HuH-7.5 (cell line): Measurements from ENCODE around the gene TAF1A.
"Not testable (repeated sequence)": the region's sequence is repeated elsewhere in the genome, so short reads cannot be mapped to it uniquely, and the experiment has no call there.

Source experiments
- DNase-seq: peaks from one replicate; pipeline ENCODE4 v3.0.0; 2011; ENCODE audit warnings: low spot score

The TAF1A gene

DNA sequence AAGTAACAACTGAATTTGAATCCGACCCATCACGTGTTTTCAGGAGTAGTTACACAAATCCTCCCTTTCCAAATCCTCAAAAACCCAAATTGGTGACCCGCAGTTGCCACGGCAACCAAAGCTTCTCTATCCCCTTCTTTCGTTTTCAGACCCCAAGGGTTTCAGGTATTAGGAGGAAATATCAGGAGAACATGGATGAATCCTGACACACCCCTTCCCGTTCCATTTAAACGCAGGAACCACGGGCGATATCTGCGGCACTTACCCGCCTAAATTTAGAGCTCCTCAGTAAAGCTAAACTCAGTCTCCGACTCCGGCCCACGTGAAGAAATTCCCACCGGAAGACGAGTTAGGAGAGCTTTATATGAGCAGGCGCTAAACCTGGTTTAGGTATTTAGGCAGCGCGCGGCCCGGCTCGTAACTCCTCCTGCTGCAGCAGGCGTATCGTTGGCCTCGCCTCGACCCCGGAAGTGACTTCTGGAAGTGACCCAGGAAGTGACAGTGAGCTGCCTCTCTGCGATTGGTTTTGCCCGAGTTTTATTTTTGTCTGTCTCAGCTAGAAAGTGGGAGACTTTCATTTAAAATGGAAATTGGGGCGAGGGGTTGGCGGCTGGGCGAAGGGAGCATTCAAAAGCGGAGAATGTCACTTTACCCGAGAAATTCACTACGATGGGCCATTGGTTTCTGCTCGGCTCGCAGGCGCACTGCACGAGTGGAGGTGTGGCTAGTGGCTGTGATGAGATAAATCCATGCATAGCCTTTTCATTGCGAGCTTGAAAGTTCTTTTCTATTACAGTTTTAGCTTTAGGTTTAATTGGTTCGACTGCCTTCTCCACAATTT lies at the start of gene TAF1A:
TAF1A (minus strand) TSS at position 472 of the 841 bp plus-strand sequence.
- DNase-seq = peak; percentile 60

DNA sequence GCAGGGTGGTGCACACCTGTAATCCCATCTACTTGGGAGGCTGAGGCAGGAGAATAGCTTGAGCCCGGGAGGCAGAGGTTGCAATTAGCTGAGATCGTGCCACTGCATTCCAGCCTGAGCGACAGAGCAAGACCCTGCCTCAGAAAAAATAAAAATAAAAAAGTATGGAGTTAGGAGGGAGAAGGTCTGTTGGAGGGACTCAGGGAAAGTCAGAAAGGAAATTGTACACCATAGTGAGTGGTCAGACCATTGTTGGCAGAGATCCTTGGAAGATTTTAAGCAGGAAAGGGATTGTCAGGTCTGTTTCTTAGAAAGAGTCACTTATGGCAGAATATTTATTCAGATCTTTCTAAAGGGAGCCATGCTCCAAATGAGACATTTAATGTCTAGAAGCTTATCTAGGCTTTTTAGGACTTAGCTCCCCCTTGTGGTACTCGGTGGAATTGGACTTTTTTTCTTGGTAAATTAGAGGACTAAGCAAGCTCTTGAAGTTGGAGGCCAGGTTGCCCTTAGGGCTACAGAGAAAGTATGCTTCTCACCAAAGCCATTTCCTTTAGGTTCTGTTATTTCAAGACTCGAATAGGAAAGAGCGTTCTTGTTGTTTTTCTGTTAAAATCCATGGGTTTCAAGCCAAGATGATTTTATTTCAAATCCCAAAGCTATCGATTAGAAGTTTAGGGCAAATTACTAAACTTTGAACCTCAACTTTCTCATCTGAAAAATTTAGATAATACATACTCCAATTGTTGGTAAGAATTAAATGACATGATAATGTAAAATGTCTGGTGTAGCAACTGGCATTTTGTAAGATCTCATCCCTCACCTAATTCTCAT lies 44.7 kb upstream of the TAF1A start:
- no peak for DNase-seq

DNA sequence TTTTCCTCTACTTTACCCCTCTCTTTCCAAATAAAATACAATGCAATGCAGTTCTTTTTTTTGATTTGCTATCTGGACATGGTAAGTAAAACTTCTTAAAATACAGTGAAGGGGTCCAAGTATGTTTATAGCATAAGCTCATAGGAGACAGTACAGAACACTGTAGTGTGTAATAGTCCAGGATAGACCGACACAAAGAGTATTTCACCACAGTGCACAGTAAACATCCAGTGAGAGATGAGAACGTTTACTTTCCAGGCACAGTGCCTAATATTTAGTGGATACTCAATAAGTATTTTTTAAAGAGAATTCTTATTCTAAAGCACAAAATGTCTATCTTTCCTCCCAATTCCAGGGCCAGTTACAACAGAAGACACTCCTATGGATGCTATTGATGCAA lies 43.0 kb upstream of the TAF1A start:
- no peak for DNase-seq

DNA sequence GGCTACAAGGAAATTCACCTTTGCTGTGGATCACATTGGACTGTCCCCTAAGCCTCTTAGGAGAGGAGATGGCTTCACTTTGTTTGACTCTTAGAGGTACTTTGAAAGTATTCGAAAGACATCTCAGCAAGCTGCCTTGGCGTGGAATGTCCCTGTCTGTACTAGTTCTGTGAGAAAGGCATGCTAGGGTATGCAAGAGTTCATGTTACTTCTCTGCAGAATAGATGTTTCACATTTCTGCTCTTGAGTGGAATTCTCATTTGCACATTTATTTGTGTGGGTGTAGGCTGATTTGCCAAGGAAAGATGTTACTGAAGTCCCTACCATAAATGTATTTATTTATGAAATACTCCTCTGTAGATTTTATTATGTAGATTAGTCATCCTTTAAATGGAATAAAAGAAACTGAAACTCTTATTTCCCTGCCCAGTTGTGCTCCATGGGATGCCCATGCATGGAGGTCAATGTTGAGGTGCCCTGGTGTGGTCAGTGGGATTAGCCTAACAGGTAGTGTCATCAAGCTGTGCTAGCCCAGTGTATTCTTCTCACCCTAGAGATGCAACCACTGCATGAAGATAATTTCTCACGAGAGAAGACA lies 42.0 kb upstream of the TAF1A start:
- DNase-seq = no peak

DNA sequence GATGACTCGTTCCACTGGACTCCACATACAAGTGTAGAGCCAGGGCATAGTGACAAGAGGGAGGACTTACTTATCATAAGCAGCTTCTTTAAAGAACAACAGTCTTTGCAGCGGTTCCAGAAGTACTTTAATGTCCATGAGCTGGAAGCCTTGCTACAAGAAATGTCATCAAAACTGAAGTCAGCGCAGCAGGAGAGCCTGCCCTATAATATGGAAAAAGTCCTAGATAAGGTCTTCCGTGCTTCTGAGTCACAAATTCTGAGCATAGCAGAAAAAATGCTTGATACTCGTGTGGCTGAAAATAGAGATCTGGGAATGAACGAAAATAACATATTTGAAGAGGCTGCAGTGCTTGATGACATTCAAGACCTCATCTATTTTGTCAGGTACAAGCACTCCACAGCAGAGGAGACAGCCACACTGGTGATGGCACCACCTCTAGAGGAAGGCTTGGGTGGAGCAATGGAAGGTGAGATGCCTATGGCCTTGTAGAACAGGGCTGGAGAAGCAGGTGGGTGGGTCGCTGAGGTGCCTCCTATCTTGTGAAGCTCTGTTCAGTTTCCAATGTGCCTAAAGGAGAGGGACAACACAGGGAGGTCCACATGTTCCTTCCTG lies 40.3 kb upstream of the TAF1A start:
- DNase-seq = no peak

DNA sequence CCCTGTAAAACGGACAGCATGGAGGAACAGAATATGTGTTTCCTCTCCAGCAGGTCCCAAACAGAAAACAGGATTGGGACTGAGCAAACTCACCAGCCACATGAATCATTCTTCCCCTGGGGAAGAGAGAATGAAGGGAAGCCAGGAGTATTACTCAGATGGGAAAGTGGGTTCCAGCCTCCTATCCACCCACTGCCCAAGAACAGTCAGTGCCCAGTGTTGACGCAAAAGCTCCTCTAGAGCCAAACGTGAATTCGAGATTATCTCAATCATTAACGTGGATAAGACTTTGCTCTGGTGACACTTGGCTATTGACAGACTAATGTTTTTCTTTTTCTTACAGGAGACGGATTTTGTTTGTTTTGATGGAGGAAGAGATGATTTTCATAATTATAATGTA lies 37.5 kb upstream of the TAF1A start:
- DNase-seq = no peak

DNA sequence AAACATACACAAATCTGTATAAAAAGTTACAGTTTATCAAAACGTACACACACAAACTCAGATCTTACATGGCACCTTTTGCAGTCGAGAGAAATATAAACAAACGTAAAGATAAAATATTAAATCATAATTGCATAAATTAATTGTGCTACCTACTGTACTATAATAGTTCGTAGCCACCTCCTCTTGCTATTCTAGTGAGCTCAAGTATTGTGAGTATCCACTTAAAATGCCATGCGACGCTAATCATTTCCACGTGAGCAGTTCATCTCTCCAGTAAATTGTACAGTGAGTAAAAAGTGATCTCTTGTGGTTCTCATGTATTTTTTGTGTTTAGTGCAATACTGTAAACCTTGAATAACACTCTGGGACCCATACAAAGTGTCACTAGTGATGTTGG lies 34.5 kb upstream of the TAF1A start:
- no peak for DNase-seq

DNA sequence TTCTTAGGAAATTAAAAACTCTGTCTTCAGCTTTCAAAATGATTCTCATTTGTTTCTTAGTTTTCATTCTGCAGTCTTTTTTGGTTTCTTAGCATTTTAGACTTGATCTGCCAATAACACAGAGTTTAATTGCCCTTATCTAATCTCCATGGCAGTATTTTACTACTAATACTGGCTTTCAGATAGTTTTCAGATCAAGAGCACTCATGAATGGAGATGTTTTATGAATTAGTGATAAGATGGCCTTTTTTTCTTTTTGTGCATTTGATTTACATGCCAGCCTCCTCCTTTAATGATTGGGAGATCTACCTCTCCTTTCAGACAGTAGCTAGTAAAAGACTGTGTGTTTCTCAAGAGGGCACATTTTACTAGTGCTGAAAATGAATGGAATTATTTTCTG lies 33.7 kb upstream of the TAF1A start:
- DNase-seq = no peak

DNA sequence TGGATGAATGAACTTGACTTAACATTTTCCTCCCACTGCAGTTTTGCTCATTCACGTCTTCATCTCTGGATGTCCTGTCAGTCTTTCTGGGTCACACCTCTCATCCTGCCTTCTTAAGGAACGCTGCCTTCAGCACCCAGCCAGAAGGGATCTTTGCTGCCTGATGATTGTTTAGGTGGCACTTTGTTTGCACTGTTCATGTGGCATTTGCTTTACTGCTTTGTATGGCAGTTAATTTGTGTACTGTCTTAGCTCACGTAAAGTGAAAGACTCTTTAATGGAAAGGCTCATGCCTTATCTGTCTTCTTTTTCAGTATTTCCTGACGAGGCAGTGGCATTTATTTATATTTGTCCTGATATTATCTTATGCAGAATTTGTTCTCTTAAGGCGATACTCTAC lies 33.0 kb upstream of the TAF1A start:
- DNase-seq = no peak

DNA sequence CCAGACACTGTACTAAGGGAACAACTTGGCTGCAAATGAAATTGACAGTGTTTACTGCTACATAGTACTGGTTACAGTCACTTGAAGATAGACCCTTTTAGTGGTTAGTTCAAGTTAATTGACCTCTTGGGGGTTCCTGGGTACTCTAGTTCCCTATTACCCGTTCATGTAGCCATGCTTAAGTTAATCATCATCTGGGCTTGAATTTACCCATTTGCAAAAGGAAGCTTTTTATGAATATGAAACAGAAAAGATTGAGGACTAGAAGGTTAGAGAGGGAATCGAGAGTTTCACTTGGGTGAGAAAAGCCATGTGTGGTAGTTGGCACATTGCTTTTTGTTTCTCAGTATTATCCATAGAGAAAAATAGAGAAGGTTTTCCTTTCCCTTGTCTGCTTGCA lies 30.8 kb upstream of the TAF1A start:
- no peak for DNase-seq

DNA sequence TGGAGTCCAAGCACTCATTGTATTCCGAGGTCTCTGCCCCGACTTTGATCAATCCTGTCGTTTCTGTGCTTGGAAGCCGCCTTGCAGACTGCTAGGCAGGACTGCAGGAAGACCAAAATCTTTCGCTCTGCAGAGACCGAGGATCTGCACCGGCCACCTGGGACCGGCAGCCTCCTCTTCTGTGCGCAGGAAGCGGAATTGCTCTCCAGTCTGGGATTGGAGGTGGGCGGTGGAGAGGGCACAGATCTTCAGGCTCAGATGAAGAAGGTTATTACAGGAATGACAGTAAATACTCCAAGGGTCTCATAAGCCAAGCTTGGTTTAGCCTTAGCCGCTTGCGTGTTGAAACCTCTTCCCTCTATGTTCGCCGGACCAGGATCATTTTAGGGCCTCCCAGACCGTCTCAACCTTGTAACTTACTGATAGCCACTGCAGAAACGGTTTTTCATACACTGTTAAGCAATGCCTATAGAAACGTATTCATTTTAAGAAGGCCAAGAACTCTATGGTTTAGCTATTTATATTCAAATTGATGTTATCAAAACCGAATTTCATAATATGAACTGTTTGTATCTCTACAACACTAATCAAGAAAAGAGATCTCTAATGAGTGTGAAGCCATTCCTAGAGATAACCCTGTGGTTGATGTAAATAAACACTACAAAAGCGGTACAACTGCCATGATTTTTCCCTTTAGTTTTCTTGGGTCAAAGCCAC lies 29.3 kb upstream of the TAF1A start:
- peak; percentile 35 for DNase-seq

DNA sequence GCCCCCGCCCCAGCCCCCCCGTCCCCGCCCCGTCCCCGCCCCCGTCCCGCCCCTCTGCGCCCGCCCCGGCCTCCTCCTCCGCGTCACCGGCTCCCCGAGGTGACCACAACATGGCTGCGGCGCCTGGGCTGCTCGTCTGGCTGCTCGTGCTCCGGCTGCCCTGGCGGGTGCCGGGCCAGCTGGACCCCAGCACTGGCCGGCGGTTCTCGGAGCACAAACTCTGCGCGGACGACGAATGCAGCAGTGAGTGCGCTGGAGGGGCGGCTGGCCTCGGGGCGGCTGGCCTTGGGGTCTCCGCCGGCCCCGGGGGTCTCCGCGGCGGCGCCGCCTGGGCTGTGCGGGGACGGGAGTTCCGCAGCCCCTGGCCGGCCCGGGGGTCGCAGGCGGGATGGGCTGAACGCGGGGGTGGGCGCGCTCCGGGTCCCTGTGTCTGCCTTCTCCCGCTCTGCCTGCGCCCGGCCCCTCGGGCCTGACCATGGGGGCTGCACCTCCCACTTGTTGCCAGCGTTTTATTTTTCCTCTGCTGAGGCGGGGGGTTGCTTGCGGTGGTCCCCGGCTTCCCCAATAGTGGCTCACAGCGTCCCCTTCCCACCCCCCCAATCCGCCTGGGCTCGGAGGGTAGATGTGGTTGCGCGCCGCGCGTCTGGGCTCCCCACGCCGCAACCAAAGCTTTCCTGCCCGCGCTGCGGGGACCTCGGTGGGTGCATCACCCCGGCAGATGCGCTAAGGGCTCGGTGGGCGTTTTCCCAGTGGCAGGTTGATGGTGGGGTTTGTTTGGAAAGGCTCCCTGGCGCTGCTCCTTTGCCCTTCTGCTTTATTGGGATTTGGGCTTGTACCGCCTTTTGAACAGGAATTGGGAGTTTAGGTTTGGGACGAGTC lies 28.5 kb upstream of the TAF1A start, which contains the start of gene MIA3:
MIA3 (plus strand) TSS at position 97 of the 879 bp plus-strand sequence; CDS start at position 111, 14 bp downstream.
- DNase-seq = peak; percentile 78

DNA sequence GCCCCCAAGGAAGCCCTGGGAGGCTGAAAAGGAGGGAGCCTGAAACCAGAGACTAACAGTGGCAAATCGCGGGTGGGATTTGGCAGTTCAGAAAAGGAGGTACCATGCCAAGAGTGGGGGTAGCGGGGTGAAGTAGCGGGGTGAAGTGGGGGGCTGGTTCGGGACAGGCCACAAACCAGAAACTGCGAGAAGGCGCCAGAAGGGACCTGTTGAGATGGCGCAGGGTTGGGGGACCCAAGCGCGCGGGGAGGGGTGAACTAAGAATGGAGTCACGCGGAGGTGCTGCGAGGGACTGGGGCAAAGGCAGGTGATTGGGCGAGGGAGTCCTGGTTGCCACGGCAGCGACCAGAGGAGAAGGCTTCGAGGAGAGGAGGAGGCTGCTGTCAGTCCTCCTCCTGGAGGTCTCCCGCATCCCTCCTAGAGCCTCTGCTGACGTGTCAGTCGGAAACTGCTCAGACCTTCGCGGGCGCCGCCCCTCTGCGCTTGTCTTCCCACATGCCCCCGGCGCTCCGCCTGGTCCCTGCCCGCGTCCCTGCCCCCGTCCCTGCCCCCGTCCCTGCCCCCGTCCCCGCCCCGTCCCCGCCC lies 27.7 kb upstream of the TAF1A start:
- DNase-seq = peak; percentile 69

DNA sequence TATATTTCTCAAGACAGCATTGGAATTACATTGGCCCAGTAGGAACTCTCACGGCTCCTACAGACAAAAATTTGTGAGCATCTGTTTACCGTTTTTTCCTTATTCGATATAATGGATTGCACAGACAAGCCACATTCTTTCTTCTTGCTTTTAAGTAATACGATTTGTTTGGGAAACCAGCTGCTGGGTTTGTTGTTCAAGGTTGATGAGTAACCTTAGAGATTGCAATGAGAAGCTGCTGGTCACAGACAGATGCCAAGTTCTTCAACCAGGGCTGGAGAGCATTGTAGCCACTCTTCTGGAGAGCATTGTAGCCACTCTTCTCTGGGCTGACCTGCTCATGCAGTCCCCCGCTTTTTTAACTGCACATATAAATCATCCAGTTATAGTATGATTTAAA lies 26.8 kb upstream of the TAF1A start:
- DNase-seq = peak; percentile 15

DNA sequence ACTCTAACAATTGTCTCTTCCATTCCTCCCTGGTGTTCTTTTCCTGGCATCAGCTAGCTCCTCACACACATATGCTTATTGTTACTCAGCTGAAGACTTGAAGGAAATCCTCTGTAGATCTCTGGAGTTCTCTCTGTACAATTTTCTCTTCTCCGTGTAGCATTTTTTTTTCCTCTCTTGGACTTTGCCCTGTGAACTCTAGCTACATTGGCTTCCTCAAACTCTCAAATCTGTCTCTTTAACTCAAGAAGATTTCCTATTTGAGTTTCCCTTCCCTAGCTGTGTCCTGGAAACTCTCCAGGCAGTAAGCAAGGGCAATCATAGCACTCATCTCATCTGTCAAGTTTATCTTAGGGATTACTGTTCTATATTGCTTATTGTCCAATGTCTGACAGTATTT lies 23.9 kb upstream of the TAF1A start:
- no peak for DNase-seq

DNA sequence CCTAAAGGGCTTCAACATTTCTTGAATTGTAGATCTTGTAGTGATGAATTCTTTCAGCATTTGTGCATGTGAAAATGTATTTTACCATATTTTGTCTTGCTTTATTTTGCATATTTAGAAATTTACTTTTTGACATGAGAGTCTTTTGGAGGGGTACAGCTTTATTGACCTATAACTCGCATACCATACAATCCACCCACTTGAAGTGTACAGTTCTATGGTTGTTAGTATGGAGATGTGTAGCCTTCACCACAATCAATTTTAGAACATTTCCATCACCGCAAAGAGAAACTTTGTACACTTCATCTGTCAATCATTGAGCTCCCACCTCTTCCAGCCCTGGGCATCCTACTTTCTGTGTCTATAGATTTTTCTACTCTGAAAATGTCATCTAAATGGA lies 21.0 kb upstream of the TAF1A start:
- DNase-seq = no peak

DNA sequence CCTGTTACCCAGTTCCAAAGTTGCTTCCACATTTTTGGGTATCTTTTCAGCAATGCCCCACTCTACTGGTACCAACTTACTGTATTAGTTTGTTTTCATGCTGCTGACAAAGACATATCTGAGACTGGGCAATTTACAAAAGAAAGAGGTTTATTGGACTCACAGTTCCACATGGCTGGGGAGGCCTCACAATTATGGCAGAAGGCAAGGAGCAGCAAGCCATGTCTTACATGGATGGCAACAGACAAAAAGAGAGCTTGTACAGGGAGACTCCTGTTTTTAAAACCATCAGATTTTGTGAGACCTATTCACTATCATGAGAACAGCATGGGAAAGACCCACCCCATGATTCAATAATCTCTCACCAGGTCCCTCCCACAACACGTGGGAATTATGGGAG lies 19.4 kb upstream of the TAF1A start:
- DNase-seq = not testable (repeated sequence)

DNA sequence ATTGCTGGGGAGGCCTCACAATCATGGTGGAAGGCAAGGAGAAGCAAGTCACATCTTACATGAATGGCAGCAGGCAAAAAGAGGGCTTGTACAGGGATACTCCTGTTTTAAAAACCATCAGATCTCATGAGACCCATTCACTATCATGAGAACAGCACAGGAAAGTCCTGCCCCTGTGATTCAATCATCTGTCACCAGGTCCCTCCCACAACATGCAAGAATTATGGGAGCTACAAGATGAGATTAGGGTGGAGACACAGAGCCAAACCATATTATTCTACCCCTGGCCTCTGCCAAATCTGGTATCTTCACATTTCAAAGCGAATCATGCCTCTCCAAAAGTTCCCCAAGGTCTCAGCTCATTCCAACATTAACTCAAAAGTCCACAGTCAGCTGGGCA lies 17.0 kb upstream of the TAF1A start:
- no peak for DNase-seq

DNA sequence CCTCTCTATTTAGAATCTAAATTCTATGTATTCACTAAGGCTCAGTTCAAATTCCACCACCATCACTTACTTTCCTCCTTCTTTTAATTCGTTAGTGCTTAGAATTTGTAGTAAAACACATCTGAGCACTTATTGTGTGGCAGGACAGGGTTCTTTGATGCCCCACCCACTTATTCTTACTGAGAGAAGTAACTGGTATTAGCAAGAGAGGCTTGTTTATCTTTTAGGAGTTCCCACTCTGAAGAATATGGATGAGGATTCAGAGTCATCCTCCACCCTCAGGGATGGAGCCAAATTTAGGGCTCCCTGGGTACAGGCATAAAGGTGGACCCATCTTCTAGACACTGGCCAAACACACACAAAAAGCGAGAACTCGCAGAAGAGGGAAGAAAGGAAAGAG lies 11.5 kb upstream of the TAF1A start:
- DNase-seq = no peak

DNA sequence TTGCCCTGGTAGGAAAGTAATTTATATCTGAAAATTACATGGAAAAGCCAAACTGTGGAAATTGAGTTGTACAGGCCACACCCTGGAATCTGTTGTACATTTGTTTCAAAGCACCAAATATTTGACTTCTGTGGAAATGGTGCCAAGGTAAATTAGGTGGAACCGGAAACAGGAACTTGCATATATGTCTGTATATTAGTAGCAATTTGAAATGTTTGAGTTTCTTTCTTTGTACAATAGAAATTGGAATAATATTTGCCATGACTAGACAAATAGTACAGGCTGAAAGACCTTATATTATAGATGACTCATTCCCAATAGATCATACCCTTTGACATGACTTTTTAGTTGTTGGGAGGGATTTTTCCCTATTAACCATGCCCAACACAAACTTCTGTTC lies 10.5 kb upstream of the TAF1A start:
- no peak for DNase-seq
